ENCODE data around the gene LNX1.

Gene LNX1

DNA sequence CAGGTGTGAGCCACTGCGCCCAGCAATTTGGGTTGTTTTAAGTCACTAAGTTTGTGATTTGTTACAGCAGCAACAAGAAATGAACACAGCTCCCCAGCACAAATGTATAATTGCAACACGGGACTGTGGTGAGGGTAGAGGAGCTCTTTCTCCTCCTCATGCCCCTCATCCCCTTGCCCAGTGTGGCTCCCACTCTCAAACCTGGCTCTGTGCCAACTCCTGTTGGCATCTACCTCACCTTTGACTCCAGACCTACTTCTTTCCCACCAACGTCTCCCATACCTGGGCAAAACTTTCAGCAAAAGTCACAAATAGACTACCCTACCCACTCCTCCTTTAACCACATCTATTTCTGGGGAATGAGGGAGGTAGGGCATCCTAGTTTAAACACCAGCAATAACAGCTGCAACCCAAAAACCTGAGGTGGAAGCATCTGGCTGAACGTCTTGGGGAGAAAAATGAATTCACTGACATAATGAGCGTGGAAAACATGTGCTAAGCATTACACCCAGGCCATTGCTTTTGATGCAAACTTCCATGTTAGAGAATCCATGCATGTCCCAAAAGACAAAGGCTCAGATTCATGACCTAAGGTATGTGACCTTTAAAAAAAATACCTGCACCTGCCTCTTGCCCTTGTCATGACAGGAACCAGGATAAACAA, 19.2 kb downstream of the LNX1 start:
- no peak for DNase-seq

DNA sequence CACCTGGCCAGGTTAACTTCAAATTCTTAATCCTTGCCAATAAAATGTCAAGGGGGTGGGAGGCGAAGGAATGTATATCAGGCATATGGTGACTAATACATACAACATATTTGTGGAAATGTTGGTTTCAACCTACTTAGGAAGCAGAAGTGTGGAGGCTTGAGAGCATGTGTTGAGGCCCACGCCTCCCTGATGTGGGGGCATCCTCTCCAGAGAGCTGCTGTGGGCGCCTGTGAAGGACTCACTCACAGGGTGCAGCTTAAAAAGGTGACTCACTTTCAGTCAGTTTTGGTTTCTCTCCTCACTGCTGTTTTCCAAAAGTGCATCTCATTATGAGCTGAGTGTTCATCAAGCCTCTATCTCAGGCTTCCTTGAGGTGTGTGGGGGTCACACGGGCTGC, 27.5 kb downstream of the LNX1 start:
- no peak for DNase-seq

DNA sequence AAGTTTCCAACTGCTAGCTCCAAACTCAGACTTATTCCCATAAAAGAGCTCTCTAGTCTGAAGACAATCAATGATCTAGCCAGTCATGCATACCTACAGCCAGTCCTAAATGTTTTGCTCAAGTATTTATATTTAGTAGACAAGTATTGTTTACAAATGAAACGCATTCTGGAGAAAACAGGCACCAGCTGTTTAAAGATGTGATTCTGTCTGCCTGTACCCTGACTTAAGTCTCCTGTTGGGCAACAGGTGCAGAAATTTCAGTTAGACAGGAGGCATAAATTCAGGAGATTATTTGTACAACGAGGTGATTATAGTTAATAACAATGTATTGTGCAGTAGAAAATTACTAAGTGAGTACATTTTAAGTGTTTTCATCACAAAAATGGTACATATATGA, 28.9 kb downstream of the LNX1 start:
- no peak for DNase-seq

DNA sequence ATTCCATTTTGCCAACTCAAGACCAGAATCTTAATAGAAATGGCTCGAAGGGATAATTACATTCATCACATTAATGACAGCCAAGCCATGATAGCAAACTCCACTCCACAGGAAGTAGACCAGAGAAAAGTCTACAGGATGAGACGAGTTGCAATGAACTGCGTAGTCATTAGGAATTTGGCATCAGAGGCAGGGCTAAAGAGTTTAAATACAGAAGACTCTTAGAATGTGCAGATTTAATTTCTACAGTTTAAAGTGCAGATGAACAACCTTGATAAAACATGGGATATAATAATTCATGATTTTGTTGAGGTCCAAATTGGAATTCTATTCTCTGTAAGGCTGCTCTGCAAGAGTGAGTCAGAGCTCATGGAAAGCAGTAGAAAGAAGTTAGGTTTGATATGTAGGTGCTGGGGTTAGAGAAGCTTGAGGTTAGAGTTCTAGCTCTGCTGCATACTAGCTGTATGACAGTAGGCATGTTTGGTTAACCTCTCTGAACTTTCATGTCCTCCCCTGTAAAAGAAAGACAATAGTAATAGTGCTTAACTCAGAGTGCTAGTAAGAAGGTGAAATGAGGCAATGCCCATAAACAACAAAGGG, 32.2 kb downstream of the LNX1 start:
- no peak for DNase-seq

DNA sequence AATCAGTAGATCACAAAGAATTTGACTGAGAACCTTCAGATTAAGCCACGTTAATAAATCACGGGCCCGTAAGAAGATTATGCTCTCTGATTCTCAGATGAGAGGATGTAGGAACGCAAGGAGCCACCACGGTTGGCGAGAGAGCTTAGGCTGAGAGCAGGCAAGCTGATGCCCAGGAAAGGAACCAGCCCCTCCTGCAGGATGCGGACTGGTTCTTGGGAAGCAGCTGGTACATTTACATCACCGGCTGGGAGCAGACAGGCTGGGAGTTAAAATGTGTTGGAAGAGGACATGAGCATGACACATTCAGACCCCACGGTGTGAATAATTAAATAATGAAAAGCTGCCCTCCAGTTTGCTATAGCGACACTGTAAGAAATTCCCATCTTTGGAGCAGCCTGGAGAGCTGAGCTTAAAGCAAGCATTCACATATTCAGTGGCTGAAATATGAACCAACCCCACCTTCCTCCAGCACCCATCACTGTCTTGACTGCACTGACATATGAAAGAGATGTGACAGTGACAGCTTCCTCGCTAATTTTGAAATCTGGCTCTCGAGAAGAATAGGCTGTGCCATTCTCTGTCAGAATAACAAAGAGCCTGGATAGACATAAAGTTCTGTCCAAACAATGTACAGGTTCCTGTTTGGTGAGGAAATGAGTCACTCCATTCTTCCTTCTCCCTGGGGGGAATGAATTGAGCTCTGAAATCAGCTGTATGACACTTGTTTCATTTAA, 33.1 kb downstream of the LNX1 start:
- DNase-seq = no peak

DNA sequence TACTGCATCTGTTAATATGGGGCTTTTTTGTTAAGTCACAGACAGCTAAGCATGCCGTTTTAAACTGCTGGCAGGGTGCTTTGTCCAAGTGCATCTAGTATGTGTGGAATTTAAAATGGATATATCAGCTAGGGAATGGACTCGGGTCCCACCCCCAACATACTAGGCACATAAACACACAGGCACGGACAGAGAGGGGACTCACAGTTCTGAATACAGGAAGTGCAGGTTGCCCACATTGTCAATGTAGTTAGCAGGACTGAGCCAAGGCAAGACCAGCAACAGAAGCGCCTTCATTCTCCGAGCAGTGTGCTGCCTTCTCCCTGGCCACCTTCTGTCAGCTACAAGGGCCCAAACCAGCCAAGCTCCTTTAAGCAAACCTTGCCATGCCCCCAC, 33.6 kb downstream of the LNX1 start:
- DNase-seq = no peak

DNA sequence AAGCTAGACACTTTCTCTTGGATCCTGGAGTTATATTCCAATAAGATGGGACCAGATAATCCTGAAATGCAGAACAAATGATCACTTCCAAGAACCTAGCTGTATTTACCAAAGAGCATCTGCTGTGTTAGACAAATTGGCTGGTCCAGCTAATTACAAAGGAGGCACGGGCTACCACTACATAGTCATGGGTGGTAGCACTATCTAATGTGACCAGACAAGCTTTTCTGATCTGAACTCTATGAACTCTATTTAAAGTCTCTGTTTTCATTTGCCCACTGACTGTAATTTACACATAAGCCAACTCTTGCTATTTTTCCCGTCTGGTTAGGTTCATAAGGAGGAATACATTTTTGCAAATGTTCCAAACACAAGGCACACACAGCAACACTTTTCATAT, 34.6 kb downstream of the LNX1 start:
- DNase-seq = no peak

DNA sequence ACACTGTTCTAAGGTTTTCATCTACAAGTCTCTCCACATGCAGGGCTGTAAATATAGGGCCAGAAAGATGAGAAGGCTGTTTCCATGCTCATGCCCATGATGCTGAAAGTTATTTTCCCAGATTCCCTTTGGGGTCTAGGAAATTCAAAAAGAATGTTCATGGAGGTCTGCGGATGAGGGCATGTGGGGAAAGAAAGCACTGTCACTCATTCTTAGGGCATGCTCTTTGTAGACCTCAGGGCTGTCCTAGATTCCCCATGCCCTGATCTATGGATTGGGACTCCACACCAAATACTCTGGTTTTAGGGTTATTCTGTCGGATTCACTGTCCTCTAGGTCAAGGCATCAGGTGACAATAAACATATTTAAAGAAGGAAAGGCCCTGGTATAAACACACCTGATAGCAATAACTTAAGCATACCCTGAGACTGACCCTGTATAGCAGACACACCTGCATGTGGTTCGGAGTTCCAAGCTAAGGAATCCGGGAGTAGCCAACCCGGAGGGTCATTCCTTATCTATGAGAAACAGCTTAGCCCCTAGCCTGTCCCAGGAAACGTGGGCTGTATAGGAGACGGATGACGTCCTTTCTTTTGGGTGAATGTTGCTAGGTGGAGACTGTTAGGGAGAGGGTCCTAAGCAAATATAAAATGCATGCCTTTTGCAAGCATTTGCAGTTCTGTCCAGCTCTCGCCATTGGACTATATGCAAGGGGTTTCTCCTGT, 37.6 kb downstream of the LNX1 start:
- no peak for DNase-seq

DNA sequence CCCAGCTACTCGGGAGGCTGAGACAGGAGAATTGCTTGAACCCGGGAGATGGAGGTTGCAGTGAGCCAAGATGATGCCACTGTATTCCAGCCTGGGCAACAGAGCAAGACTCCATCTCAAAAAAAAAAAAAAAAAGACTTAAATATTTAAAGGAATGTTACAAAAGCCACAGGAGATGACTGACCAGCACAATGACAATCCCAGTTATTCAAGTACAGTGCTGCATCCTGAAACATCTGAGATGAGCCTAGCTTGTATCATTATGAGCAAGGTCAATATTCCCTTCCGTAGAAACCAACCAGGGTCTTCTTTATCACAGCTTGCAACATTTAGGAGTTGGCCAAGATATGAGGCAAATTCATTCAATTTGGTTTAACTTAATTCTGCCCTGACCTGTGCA, 38.6 kb downstream of the LNX1 start:
- DNase-seq = no peak

DNA sequence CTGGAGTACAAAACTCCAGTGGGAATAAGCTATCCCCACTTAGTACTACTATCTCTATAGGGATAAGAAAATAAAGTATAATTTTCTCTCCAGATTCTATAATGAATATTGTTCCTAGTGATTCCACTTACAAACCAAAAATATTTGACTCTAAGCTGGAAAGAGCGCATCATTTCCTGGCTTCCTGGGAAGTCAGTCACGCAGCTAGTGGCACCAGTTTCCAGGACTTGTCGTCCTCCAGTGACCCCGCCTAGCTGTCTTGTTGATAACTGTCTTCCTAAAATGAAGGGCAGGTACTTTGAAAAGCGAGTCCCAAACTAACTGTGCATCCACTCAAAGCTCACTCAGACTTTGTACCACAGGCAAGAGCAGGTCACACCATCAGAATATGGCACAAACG, 39.3 kb downstream of the LNX1 start:
- DNase-seq = no peak

DNA sequence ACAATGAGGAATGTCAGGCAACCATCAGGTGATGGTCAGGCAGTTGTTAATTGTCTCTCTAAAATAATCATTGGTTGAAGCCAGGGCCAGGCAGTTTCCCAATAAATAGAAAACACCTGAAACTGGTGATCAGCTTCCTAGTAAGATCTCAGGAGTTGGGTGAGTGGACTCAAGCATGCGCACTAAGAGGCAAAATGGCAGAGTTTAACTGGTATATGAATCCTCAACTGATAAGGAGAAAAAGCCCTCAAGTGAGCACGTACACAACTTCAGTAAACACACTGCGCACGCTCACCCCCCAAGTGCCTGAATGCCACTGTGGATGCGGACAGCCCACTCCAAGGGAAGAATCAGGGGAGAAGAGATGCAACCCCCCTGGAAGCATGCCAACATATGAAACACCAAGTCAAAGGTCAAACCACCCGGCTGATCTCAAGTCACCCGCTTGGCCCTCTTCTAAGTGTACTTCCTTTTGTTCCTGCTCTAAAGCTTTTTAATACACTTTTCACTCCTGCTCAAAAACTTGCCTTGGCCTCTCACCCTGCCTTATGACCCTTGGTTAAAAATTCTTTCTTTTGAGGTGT, 39.9 kb downstream of the LNX1 start:
- no peak for DNase-seq

DNA sequence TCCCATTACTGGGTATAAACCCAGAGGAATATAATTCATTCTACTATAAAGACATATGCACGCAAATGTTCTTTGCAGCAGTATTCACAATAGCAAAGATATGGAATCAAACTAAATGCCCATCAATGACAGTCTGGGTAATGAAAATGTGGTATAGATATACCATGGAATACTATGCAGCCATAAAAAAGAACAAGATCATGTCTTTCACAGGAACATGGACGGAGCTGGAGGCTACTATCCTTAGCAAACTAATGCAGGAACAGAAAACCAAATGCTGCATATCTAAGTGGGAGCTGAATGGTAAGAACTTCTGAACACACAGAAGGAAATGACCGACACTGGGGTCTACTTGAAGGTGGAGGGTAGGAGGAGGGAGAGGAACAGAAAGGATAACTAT, 42.6 kb downstream of the LNX1 start:
- no peak for DNase-seq

DNA sequence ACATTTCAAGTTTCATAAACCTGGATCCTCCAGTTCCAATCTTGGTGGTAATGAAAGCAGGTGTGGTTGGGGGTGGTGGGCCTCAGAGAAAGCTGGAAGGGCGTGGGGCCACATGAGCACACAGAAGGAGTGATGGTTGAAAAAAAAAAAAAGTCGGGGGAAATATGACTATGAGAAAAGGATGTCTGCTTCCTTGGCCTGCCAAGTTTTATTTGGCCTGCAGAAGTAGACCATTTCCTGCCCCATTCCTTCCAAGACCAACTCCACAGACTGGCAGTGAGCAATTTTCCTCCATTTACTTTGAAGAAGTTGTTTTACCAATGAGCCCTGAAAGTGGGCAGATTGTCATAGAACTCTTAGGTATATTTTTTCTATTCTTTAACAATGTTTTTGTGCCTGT, 43.3 kb downstream of the LNX1 start:
- DNase-seq = no peak

DNA sequence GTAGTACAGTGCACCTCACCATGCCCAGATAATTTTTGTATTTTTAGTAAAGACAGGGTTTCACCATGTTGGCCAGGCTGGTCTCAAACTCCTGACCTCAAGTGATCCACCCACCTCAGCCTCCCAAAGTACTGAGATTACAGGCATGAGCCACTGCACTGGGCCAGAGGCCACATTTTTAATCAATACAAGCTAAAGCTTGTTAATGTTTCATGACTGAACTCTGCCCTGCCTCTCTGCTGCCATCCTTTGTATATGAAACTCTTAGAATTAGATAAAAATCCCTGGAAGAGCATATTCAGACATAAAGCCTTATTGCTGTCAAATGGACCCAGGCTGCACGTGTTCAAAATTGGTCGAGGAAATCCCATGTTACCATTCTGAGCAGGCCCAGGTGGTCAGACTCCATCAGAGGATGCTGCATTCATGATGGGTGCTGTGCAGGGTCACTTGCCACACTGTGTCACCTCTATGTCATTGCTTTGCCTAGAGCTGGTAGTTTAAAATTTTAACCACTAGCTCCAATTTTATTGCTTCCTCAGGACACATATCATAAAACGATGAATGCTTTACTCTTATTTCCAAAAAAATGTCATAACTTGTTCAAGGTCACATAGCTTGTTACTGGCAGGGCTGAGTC, 45.2 kb downstream of the LNX1 start:
- DNase-seq = no peak

DNA sequence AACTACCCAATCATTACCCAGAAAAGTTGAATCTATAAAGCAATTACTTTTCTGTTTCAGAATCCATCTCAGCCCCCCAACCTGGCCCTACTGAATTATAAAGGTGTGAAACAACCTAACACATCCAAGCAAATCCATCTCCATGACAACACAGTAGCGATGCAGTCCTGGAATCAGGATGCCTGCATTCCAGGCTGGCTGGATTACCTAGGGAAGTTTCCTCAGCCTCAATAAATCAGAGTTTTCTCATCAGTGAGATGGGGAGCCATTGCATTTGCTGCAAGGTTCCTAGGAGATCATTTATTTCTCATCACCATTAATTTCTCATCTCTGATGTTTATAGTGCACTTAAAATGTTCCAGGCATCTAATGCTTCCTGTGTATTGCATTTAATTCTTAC, 46.0 kb downstream of the LNX1 start:
- DNase-seq = no peak

DNA sequence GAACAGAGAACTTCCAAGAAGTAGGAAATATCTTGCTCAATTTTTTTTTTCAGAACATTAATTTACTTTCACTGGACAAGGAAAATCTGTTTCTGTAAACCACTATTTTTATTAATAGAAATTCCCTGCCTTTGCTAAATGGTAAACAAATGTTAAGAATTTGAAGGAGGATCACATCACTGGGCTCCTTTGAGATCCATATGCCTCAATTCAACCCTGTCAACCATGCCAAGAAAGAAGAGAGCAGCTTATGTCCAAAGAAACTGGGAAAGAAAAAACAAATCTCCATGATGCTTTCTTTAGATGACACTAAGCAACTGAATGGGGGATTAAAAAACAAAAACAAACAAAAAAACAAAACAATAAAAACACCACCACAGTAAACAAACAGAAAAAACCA, 47.7 kb downstream of the LNX1 start:
- no peak for DNase-seq

DNA sequence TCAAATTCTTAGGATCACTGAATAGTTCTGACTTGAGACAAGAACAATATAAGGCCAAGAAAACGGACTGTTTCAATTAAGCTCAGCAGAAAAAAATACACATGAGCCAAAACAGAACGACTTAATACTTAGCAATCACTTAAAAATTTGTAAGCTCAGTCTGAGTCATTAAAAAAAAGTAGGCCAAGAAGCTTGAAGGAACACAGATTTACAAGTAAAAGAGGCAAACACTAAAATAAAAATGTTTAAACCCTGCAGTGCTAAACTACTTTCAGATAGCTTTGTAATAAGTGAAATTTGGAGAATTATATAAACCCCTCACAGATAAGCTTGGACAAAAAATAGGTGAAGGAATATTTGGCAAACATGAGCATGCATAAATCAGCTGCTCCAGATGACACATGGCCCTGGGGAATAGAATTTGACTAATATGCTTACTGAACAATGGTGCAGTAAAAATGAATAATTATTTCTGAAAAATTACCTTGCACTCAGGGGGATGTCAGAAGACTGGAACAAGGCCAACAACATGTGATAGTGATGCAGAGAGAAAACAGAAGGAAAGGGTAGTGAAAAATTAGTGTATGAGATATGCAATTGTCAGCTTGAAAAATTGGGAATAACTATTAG, 49.6 kb downstream of the LNX1 start:
- DNase-seq = no peak

DNA sequence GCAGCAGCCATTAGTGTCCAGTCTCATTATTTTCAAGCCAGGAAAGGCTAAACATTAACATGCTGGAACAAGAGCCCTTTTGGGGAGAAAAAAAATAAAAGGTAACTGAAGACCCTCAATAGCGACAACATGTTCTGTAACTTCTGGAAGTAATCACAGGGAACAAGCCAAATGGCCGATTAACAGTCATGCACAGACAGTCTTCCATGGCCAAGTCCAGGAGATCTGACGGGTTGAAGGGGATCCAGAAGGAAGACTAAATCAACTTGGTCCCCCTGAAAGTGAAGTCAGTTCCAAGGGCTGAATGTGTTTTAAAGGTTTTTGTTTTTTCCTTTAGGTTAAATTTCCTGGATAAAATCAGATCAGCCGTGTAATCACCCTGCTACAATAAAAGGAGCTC, 52.5 kb downstream of the LNX1 start:
- DNase-seq = no peak

DNA sequence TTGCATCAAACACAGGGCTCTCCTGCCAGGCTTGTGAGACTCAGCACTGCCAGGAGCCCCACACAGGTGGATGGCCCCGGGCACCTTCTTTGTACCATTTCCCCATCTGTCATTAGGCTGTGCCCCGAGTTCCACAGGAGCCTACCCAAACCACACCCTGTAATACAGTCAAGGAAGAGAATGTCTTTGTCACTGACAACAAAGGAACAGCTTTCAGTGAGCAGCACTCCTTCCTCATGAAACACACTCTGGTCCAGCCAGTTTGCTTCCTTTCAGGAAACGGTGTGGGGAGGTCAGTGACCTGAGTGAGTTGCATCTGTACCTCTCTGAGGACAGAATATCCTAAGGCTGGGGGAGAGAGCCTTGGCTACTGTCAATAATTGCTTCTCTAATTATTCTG, 53.7 kb downstream of the LNX1 start:
- DNase-seq = no peak

DNA sequence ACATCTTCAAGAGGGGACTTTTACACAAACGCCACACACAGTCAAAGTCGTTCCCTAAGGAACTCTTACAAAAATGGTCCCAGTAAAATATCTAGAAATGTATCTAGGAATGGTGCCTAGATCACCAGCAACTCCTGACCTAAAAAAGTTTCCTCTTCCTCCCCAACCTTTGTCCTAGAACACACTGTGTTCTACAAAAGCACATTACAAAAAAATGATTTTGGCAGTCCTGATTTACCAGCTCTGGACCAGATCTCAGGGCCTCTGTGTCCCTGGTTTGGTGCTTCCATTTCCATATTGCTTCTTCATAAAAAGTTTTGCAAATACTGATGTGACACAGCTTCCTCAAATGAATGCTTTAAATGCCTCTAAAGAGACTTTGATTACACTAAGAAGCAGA, 55.0 kb downstream of the LNX1 start:
- no peak for DNase-seq

DNA sequence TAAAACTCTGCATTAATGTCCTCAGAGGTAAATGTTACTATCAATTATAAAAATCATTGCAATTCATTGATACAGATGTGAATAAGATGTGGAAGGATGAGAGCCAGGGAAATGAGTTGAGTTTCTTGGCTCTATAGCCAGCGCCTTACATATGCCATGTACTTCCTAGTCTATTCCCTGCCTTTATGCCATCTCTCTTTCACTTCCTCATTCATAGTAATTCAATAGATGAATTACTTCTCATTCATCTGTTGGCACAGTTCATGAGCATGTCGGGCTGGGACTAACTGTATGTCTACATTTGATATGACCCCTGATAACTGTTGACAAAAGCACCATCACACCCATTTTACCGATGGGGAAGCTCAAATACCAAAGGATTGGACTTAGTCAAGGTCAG, 55.7 kb downstream of the LNX1 start:
- no peak for DNase-seq

DNA sequence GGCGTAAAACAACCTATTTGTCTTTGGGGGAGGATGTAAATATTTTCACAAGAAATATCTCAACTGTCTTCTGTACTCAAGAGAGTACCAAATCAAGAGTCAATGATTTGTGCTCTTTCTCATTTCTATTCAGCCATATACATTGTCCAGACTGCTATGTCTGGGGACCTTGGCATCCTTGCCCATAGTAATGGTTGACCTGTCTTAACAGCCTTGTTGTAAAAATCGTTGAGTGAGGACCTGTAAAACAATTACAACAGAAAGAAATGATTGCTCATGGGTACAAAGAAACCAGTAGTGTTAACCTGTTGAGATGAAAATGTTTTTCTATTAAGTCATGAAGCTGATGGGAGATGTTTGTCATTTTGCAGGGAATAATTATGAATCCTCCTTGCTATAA, 56.6 kb downstream of the LNX1 start:
- no peak for DNase-seq

DNA sequence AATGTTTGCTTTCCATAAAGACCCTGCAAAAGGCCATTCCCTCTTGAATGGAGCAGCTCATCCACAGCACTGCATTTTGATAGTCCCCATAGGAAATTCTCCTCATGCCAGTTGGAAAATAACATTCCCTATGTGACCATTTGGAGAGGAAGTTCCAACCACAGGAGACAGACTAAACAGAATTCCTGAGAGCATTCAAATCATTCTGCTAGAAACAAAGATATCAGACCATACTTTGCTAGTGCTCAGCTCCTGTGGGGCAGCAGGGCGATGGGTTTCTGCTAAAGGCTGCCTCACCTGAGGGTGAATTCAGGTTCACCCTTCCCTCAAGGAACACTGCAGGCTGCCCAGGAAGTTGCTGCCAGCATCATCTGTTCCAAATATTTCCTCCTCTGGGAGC, 58.8 kb downstream of the LNX1 start:
- no peak for DNase-seq
